A549 (cell line): ENCODE data around the gene HIVEP3. TPM values are rescaled to one million over a fixed set of nuclear protein-coding genes. Genes with fewer than 3 reads are reported as not detected.

ENCODE experiments used
- ATAC-seq, 2 experiments: fragments of 200-7000 bp in 1 of 2; fragments of >200 bp in 1 of 2; cut with Nextera tagmentation in 1 of 2; cut with Tn5 transposase in 1 of 2; 3 replicates each; pipeline versions ENCODE4 v1.8.0 to v1.9.1; 2018 to 2020; ENCODE audit warnings: mild to moderate bottlenecking in 1 of 2, moderate library complexity in 1 of 2
- CTCF ChIA-PET: fragments of 300-600 bp; sonication (Branson Sonifier 250); formaldehyde crosslinking; extraction: SDS; loops from one replicate; lab custom pipeline; 2021; ENCODE audit warnings: antibody characterized with exemption, inconsistent platforms; lab: Yijun Ruan, JAX
- POLR2A ChIA-PET: fragments of 350-600 bp; formaldehyde crosslinking; extraction: SDS; loops from one replicate; lab custom pipeline; 2021; ENCODE audit warnings: antibody characterized with exemption, inconsistent platforms; lab: Yijun Ruan, JAX
- DNase-seq, 2 experiments: peaks; one replicate each; pipeline versions ENCODE4 v3.0.0 to v3.0.0-alpha.2; 2011 to 2016; ENCODE audit warnings: low read depth in 1 of 2, low spot score in 1 of 2
- FAIRE-seq: peaks from 2 replicates; lab custom pipeline; 2011; peaks lifted over from hg19 to GRCh38; lab: Jason Lieb, UNC
- H3K27ac ChIP-seq, 2 experiments: fragments of >200 bp; sonication (Bioruptor Twin); formaldehyde crosslinking; 3 replicates each; pipeline ENCODE4 v1.5.1; 2016 to 2017
- H3K4me1 ChIP-seq: fragments of >200 bp; sonication (Bioruptor Twin); formaldehyde crosslinking; 3 replicates; pipeline ENCODE4 v1.6.1; 2016
- H3K4me2 ChIP-seq: fragments of >200 bp; sonication (Bioruptor Twin); formaldehyde crosslinking; 3 replicates; pipeline ENCODE4 v1.6.1; 2016
- H3K4me3 ChIP-seq: fragments of >200 bp; sonication (Bioruptor Twin); formaldehyde crosslinking; 3 replicates; pipeline ENCODE4 v1.5.1; 2016
- H3K9me3 ChIP-seq: fragments of >200 bp; sonication (Bioruptor Twin); formaldehyde crosslinking; 3 replicates; pipeline ENCODE4 v1.6.1; 2016
- CHD2 ChIP-seq: fragments of 150-350 bp; IDR thresholded peaks from 2 replicates; pipeline ENCODE4 v1.6.1; 2014; ENCODE audit warnings: low read length; ENCODE audit not compliant: partially characterized antibody
- CHD4 ChIP-seq: fragments of 200-600 bp; sonication (generic); IDR thresholded peaks from 2 replicates; pipeline ENCODE4 v1.6.1; 2016; ENCODE audit warnings: antibody characterized with exemption, mild to moderate bottlenecking, borderline replicate concordance
- GATA3 ChIP-seq: IDR thresholded peaks from 2 replicates; pipeline ENCODE4 v1.6.1; 2012; ENCODE audit warnings: borderline replicate concordance
- HDAC2 ChIP-seq: fragments of 200-600 bp; sonication (generic); IDR thresholded peaks from 2 replicates; pipeline ENCODE4 v1.6.1; 2016
- HEYL ChIP-seq: fragments of 250-450 bp; sonication (Bioruptor Pico); IDR thresholded peaks from 2 replicates; pipeline ENCODE4 v1.8.0; 2021; ENCODE audit warnings: mild to moderate bottlenecking, moderate library complexity
- HOXB13 ChIP-seq: fragments of 250-450 bp; sonication (Bioruptor Pico); IDR thresholded peaks from 2 replicates; pipeline ENCODE4 v1.5.0; 2020; ENCODE audit warnings: low read depth, mild to moderate bottlenecking, moderate library complexity
- HOXB5 ChIP-seq: fragments of 250-450 bp; sonication (Bioruptor Pico); IDR thresholded peaks from 2 replicates; pipeline ENCODE4 v1.5.0; 2020; ENCODE audit warnings: mild to moderate bottlenecking, moderate library complexity
- JUNB ChIP-seq: fragments of >200 bp; sonication (Bioruptor Twin); formaldehyde crosslinking; IDR thresholded peaks from 2 replicates; pipeline ENCODE4 v1.6.1; 2016
- KDM1A ChIP-seq: fragments of 200-600 bp; sonication (generic); IDR thresholded peaks from 2 replicates; pipeline ENCODE4 v1.6.1; 2016; ENCODE audit warnings: low read depth, mild to moderate bottlenecking
- MAZ ChIP-seq: fragments of 150-350 bp; IDR thresholded peaks from 2 replicates; pipeline ENCODE4 v1.6.1; 2014; ENCODE audit warnings: antibody characterized with exemption, low read depth, low read length, borderline replicate concordance
- MYC ChIP-seq: IDR thresholded peaks from 2 replicates; pipeline ENCODE4 v1.6.1; 2012; ENCODE audit warnings: mild to moderate bottlenecking, inconsistent platforms, low read length, improper control_type of control experiment, borderline replicate concordance
- NFE2L2 ChIP-seq: fragments of 150-350 bp; conservative IDR thresholded peaks from 2 replicates; pipeline ENCODE4 v1.6.1; 2014; ENCODE audit warnings: low read length
- NR3C1 ChIP-seq: fragments of >200 bp; sonication (Bioruptor Twin); formaldehyde crosslinking; IDR thresholded peaks from 3 replicates; pipeline ENCODE4 v1.6.1; 2017
- PHF8 ChIP-seq: fragments of 200-600 bp; sonication (generic); IDR thresholded peaks from 2 replicates; pipeline ENCODE4 v1.6.1; 2016; ENCODE audit warnings: low read depth, mild to moderate bottlenecking, antibody characterized with exemption, moderate library complexity, borderline replicate concordance
- POLR2A ChIP-seq: IDR thresholded peaks from 2 replicates; pipeline ENCODE4 v1.6.1; 2012; ENCODE audit warnings: mild to moderate bottlenecking, low read length
- POLR2AphosphoS2 ChIP-seq: conservative IDR thresholded peaks from 2 replicates; pipeline ENCODE4 v1.6.1; 2012; ENCODE audit warnings: low read length, improper control_type of control experiment, inconsistent platforms
- RFX5 ChIP-seq: fragments of 450-650 bp; IDR thresholded peaks from 2 replicates; pipeline ENCODE4 v1.7.1; 2014; ENCODE audit warnings: antibody characterized with exemption, mild to moderate bottlenecking, moderate library complexity
- RNF2 ChIP-seq: fragments of 200-600 bp; sonication (generic); IDR thresholded peaks from 2 replicates; pipeline ENCODE4 v1.6.1; 2016; ENCODE audit warnings: low read depth, mild to moderate bottlenecking, antibody characterized with exemption, moderate library complexity, borderline replicate concordance
- ZNF302 ChIP-seq: fragments of 250-450 bp; sonication (Bioruptor Pico); IDR thresholded peaks from 2 replicates; pipeline ENCODE4 v1.9.0; 2021; ENCODE audit warnings: inconsistent platforms, mild to moderate bottlenecking, moderate library complexity
- WGBS: methylation state at CpG from one replicate; pipeline ENCODE4 v1.1.6; 2017; ENCODE audit errors: missing lambda C conversion rate; 5-methylcytosine and 5-hydroxymethylcytosine counted together
- polyA plus RNA-seq, 4 experiments: library from polyadenylated mRNA; depleted of rRNA in 3 of 4; stranded (reverse); fragments of >200 nt; fragmentation: RNase III in 1 of 4; extraction: RNeasy Plus Mini Kit Qiagen cat#74134 plus additional on column Dnase treatment in 1 of 4; gene quantifications; 2 replicates in 3 of 4; 3 replicates in 1 of 4; pipeline ENCODE4 v1.2.3, GENCODE V29; 2011 to 2017
- TF ChIP-seq, protein P1 (sequence below): fragments of 150-350 bp; IDR thresholded peaks from 2 replicates; pipeline ENCODE4 v1.6.1; 2014; ENCODE audit warnings: low read depth, mild to moderate bottlenecking, low read length
- TF ChIP-seq, protein P2 (sequence below): fragments of 250-450 bp; sonication (Bioruptor Pico); IDR thresholded peaks from 2 replicates; pipeline ENCODE4 v1.5.0; 2020; ENCODE audit warnings: low read depth, mild to moderate bottlenecking, moderate library complexity
- TF ChIP-seq, protein P3 (sequence below): IDR thresholded peaks from 2 replicates; pipeline ENCODE4 v1.6.1; 2012
- TF ChIP-seq, protein P4 (sequence below): fragments of 250-450 bp; sonication (Bioruptor Pico); IDR thresholded peaks from 2 replicates; pipeline ENCODE4 v1.5.0; 2021; ENCODE audit warnings: mild to moderate bottlenecking, moderate library complexity, borderline replicate concordance
- TF ChIP-seq, protein P5 (sequence below): IDR thresholded peaks from 2 replicates; pipeline ENCODE4 v1.6.1; 2012; ENCODE audit warnings: low read depth, borderline replicate concordance

HIVEP3 gene
- polyA plus RNA-seq, 2 of the 4 experiments (the other 2 are of a cell fraction) = 1.5 to 2.0 TPM

DNA sequence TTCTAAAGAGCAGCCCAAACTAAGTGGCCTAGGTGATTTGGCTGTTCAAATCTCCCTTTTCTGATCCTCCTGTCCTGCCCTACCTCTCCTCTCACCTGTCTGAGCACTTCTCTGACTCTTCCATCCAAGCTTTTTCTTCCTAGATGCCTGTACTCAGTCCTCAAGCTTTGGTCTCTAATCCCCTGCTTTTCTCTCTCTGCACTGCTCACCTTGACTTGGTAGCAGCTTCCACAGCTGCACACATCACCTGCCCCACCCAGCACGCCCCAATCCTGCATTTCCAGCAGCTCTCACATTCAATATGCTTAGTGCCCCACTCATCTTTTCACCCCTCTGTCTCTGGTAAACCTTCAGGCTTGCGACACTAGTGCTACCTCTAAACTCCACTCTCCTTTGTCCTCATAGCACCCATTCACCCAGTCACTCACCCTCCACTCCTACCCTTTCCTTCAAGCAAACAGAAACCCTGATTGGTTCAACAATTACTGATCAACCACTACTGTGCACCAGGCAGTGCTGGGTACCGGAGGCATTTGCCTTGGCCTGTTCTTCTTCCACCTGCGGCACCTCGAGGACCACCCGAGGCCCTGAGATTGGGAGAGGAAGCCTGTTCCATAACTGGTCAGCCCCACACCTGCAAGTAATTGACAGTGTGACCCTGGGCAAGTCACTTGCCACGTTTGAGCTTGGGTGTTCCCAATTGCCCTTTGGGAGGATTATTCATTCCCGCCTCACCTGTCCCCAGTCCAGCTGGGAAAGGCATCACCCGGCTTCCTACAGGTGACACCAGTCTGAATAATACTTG is 298.2 kb downstream of the HIVEP3 start:
- DNase-seq = no peak
- H3K4me1 ChIP-seq = 0 out of 3 replicates have a peak, but pooled peaks cover 2% of the 10 kb centered on the region
- no peak overlapping the region for H3K4me2 ChIP-seq
- no peaks in the 10 kb centered on the region for H3K9me3 ChIP-seq
- POLR2A ChIA-PET = no interaction called here
- H3K4me3 ChIP-seq = no peak overlapping the region
- CTCF ChIA-PET = interaction anchor here (0.6 kb wide), 1 partner anchor 1081 kb away, joined by 3 read pairs; no protein-coding TSS in a partner anchor
- H3K27ac ChIP-seq = no peak overlapping the region
- no peak for ATAC-seq
- no peak for FAIRE-seq
- no peak for TF ChIP-seq POLR2AphosphoS2
- TF ChIP-seq NFE2L2 = no peak
- TF ChIP-seq GATA3 = no peak
- no peak for TF ChIP-seq RNF2
- no peak for TF ChIP-seq MYC
- TF ChIP-seq MAZ = no peak
- TF ChIP-seq HOXB5 = no peak
- TF ChIP-seq, protein P1, sequence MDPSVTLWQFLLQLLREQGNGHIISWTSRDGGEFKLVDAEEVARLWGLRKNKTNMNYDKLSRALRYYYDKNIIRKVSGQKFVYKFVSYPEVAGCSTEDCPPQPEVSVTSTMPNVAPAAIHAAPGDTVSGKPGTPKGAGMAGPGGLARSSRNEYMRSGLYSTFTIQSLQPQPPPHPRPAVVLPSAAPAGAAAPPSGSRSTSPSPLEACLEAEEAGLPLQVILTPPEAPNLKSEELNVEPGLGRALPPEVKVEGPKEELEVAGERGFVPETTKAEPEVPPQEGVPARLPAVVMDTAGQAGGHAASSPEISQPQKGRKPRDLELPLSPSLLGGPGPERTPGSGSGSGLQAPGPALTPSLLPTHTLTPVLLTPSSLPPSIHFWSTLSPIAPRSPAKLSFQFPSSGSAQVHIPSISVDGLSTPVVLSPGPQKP = no peak
- no peak for TF ChIP-seq RFX5
- TF ChIP-seq, protein P2, sequence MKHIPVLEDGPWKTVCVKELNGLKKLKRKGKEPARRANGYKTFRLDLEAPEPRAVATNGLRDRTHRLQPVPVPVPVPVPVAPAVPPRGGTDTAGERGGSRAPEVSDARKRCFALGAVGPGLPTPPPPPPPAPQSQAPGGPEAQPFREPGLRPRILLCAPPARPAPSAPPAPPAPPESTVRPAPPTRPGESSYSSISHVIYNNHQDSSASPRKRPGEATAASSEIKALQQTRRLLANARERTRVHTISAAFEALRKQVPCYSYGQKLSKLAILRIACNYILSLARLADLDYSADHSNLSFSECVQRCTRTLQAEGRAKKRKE (CRISPR knock-in tag) = no peak
- no peak for TF ChIP-seq CHD4
- no peak for TF ChIP-seq HEYL (CRISPR knock-in tag)
- TF ChIP-seq, protein P3, sequence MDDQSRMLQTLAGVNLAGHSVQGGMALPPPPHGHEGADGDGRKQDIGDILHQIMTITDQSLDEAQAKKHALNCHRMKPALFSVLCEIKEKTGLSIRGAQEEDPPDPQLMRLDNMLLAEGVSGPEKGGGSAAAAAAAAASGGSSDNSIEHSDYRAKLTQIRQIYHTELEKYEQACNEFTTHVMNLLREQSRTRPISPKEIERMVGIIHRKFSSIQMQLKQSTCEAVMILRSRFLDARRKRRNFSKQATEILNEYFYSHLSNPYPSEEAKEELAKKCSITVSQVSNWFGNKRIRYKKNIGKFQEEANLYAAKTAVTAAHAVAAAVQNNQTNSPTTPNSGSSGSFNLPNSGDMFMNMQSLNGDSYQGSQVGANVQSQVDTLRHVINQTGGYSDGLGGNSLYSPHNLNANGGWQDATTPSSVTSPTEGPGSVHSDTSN = no peak
- TF ChIP-seq NR3C1 = no peak
- TF ChIP-seq PHF8 = no peak
- TF ChIP-seq, protein P4, sequence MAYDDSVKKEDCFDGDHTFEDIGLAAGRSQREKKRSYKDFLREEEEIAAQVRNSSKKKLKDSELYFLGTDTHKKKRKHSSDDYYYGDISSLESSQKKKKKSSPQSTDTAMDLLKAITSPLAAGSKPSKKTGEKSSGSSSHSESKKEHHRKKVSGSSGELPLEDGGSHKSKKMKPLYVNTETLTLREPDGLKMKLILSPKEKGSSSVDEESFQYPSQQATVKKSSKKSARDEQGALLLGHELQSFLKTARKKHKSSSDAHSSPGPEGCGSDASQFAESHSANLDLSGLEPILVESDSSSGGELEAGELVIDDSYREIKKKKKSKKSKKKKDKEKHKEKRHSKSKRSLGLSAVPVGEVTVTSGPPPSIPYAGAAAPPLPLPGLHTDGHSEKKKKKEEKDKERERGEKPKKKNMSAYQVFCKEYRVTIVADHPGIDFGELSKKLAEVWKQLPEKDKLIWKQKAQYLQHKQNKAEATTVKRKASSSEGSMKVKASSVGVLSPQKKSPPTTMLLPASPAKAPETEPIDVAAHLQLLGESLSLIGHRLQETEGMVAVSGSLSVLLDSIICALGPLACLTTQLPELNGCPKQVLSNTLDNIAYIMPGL (CRISPR knock-in tag) = no peak
- TF ChIP-seq HDAC2 = no peak
- no peak for TF ChIP-seq HOXB13
- TF ChIP-seq, all 56 proteins: peak for 0
- 57% methylated on average over 6 of the region's 9 CpGs for WGBS

DNA sequence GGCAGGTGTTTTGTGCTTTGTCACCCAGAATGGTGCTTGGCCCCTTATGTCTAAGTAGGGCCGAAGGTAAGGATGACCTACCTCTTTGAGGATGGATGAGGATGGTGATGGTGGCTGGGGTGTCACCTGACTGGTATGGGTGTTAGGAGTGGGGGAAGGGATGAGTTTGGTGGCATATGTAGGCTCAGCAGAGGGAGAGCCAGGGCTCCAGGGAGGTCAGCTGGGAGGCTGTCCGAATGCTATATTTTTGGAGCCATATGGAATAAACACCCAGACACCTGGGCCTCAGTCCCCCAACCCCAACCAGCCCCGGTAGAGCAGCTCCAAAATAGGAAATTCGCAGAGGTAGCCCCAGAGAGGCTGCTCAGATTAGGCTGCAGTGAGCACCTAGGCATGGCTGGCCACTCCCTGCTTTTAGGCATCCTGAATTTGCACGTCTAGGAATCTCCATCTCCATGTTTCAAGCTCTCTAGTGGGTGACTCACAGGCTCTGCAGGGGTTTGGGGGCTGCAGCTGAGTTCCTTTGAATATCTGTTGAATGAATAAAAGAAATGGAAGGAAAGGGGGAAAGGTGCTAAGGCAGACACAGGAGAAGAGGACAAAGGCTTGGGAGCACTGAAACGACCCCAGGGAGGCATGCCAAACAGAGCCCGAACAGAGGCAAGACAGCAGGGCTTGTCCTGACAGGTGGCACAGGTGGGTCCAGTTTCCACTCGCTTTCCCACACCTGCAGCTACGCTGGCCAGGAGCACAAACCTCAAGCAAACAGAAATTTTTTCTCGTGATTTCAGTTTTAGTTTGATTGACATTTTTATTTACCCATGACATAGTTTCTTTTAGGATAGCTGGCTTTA is 299.0 kb downstream of the HIVEP3 start:
- no peak for FAIRE-seq

More for the DNA sequence above, 299.0 kb downstream of the HIVEP3 start:
- ATAC-seq = no peak
- POLR2A ChIA-PET = no interaction called here
- Histone ChIP-seq H3K4me1 (0 out of 3 replicates have a peak, but pooled peaks cover 2% of the 10 kb centered on the region), H3K27ac (no peak overlapping the region), H3K4me3 (no peak overlapping the region), H3K9me3 (no peaks in the 10 kb centered on the region), H3K4me2 (no peak overlapping the region)
- no peak for DNase-seq
- TF ChIP-seq MYC (no peak), POLR2A (no peak), HDAC2 (no peak), ZNF302 (no peak), GATA3 (no peak), KDM1A (no peak), CHD2 (no peak), JUNB (no peak), MAZ (no peak), CHD4 (no peak)
- TF ChIP-seq, protein P1 = no peak
- TF ChIP-seq, protein P2 (CRISPR knock-in tag) = no peak
- TF ChIP-seq, protein P5, sequence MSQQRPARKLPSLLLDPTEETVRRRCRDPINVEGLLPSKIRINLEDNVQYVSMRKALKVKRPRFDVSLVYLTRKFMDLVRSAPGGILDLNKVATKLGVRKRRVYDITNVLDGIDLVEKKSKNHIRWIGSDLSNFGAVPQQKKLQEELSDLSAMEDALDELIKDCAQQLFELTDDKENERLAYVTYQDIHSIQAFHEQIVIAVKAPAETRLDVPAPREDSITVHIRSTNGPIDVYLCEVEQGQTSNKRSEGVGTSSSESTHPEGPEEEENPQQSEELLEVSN = no peak
- CTCF ChIA-PET = no interaction called here
- WGBS = 50% methylated on average over 10 of the region's 10 CpGs
